HG03565 (cell line): Measurements from ENCODE around the gene BAG2.

Source experiments
- ATAC-seq: cut with Tn5 transposase; IDR thresholded peaks from one replicate; pipeline ENCODE4 v1.9.1; 2021; ENCODE audit warnings: mild to moderate bottlenecking, moderate library complexity; ENCODE audit not compliant: unreplicated experiment

BAG2 gene

DNA sequence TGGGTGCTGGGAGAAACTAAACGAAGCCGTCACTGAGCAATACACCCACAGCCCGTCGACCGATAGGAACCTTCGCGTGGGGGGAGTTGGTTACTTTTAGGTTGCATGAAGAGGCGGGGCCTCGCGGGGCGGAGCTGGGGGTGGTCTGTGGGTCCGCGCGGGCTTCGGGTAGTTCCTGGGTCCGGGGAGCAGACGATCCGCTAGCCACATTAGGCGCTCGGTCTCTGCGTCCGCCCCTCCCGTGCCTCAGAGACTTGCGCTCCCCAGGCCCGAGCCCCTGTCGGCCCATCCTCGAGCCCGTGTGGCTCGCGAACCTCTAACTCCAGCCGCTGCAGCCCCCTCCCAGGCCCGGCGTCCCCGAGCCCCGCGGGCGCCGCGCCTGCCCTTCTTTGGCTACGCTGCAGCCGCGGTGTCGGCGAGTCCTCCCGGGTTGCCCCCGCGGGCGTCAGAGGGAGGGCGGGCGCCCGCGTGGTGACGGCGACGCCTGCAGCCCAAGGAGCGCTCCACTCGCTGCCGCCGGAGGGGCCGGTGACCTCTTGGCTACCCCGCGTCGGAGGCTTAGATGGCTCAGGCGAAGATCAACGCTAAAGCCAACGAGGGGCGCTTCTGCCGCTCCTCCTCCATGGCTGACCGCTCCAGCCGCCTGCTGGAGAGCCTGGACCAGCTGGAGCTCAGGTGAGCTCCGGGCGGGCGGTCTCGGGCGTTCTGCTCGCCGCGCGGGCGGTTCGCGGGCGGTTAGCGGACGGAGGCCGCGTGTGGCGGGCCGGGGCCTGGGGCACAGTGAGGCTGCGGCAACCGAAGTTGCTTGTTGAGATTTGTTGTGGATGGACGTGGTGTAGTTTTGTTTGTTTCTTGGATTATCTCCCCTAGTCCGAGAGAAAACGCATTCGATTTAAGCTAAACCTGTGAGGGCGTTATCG, at the start of gene BAG2:
Gene BAG2 (plus strand): TSS at position 191 of the 920 bp plus-strand sequence. CDS start 372 bp downstream, at position 563.
- peak; percentile 82 for ATAC-seq

DNA sequence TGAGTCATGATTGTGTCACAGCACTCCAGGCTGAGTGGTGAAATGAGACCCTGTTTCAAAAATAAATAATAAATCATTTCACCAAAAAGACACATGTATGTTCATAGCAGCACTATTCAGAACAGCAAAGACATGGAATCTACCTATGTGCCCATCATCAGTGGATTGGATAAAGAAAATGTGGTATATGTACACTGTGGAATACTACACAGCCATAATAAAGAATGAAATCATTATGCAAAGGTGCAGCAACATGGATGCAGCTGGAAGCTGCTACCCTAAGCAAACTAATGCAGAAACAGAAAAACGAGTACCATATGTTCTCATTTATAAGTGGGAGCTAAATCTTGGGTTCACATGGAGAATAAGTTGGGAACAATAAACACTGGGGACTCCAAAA, 49.0 kb upstream of the BAG2 start:
- ATAC-seq, result no peak

DNA sequence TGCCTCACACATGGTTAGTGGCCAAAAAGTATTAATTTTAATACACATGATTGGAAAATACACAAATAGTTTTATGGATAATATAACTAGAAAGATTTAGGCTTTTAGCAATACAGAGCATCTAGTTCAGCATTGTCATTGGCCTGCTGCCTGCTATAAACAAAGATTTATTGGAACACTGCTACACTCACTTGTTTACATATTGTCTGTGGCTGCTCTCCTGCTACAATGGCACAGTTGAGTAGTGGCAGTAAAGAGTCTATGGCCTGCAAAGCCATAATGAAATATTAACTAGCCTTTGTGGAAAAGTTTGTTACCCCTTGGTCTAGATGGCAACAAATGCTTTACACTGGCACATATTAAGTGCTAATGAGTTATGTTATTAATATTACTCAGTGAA, 44.4 kb upstream of the BAG2 start:
- ATAC-seq, result no peak

DNA sequence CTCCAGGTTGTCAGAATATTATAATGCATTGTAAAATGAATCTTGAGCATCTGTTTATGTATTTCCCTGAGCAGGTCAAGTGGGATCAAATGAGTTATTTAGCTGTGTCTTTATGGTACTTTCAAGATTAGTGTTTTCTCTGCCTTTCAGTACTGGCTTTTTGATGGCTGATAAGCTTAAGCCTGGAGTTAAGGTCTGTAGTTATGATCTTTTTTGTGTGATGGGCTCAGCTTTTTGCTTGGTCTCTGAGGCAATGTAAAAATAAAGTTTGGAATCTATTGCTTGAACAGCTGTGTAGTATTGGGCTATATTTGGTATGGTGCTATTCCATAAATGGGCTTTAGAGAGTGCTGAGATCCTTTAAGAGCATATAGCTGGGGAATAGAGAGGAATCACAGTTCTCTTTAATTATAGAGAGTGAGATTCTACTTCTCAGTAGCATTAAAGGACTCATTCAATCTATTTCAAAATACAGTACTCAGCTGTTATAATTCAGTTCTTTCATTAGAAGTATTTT, 41.4 kb upstream of the BAG2 start:
- no peak for ATAC-seq

DNA sequence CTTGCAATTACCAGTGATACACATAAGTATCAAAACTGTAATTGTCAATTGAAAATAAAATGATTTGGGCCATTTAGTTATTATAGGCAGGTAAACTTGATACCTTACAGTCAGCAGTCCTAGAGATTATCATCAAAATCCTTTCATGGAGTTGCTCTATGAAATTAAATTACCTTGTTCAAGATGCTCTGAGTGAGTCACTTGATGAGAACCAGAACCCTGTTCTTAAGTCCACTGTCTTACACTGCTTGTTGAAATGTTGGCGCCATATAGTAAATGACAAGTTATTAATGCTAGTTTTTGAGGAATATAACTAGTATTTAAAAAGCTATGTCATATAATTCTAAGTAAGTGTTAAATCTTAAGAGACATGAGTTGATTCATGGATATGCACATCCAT, 37.2 kb upstream of the BAG2 start:
- no peak for ATAC-seq

DNA sequence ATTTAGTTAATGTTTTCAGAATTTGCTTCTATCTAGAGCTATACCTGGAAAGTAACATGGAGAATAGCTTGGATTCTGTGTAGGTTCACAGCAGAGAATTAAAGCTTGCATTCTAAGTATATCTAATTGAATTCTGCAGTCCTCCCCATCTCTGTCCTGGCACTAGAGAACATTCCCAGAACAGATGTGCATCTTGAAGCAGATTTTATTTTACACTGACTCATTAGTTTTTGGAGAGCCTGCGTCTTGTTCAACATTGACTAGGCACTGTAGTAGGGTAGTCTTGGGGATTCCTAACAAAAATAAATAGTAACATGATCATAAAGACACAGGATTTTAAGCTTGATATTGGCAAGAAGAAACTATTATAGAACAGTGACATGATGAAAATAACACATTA, 36.2 kb upstream of the BAG2 start:
- ATAC-seq, result no peak

DNA sequence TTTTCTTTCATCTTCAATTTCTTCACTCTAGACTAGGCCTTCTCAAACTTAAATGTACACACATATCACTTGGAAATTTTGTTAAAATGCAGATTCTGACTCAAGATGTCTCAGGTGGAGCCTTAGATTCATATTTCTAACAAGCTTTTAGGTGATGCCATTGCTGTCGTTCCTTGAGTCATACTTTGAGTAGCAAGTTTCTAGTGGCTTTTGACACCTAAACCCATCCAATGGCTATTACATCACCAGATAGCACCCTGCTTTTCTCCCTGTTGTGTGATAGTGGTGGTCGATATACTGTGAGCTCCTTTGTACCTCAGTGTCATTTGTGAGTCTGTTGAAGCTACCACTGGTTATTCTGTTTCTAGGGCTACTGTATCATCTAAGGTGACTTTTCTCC, 34.8 kb upstream of the BAG2 start:
- no peak for ATAC-seq

DNA sequence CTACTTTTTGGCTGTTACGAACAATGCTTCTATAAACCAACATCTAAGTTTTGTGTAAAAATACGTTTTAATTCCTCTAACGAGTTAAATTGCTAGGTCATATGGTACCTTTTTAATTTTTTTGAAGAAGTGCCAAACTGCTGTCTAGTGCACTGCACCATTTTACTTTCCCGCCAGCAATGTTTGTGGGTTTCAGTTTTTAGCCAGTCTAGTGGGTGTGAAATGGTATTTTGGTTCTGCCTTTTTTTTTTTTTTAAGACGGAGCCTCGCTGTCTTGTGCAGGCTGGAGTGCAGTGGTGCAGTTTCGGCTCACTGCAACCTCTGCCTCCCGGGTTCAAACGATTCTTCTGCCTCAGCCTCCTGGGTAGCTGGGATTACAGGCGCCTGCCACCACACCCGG, 34.1 kb upstream of the BAG2 start:
- no peak for ATAC-seq

DNA sequence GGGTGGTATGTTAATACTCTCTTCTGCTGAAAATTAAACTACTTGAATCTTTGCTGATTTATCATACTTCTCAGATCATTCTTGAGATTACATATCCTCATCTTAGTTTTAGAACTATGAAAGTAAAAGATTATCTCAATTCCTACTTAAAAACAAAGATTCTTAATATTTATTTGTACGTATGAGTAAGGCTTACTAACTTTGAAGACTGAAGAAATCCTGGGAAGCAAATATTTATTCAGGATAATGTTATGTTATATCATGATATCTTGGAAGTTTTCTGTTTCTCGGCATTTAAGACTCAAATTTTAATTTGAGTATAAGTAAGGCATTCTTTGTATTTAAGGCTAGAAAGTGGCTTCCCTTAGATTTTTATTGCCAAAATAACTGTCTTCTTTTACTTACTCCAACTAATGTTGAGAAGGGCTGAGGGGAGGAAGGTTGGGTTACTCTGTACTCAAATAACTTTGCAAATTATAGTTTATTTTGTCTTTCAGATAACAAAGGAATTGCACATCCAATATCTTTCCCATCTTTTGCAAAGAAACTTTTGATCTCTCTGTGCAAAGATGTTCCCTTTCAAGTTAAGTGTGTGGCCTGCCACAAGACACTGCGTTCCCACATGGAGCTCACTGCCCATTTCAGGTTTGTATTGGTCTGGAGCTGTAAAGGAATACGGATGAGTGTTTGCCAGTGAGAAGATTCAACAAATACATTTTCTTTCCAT, 30.5 kb upstream of the BAG2 start:
- ATAC-seq, result no peak

DNA sequence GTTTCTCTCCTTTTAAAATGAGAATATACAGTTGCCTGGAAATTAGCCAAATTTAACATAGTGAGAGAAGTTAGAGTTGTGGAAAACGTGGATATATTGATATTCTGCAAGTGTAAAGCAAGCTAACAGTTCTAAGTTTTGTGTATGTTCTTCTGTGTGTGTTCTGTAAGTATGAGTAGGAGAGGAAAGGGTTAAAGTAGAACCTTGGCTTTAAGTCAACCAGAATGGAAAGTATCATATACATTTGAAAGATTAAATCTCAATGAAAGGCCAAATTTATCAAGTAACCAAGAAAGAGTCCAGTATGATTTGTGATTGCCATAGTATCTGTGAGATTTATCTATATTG, 30.0 kb upstream of the BAG2 start:
- no peak for ATAC-seq

DNA sequence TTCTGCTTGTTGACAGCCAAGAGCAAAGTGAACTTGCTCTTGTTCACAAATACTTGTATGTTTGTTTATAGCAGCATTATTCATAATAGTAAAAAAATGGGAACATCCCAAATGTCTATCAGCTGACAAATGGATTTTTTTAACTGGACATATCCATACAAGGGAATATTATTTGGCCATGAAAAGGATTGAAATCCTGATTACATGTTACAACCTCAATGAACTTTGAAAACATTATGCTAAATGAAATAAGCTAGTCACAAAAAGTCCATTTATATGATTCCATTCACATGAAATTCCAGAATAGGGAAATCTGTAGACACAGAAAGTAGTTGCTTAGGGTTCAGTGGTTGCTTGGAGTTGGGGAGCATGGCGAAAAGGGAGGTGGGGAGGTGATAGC, 28.4 kb upstream of the BAG2 start:
- ATAC-seq, result no peak

DNA sequence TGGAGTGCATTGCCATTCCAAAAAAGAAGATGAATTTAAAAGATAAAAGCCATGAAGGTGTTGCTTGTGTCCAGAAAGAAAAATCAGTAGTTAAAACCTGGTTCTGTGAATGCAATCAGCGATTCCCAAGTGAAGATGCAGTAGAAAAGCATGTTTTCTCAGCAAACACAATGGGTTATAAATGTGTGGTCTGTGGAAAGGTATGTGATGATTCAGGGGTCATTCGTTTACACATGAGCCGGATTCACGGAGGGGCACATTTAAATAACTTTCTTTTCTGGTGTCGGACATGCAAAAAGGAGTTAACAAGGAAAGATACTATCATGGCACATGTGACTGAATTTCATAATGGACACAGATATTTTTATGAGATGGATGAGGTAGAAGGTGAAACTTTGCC, 24.7 kb upstream of the BAG2 start:
- ATAC-seq, result no peak

DNA sequence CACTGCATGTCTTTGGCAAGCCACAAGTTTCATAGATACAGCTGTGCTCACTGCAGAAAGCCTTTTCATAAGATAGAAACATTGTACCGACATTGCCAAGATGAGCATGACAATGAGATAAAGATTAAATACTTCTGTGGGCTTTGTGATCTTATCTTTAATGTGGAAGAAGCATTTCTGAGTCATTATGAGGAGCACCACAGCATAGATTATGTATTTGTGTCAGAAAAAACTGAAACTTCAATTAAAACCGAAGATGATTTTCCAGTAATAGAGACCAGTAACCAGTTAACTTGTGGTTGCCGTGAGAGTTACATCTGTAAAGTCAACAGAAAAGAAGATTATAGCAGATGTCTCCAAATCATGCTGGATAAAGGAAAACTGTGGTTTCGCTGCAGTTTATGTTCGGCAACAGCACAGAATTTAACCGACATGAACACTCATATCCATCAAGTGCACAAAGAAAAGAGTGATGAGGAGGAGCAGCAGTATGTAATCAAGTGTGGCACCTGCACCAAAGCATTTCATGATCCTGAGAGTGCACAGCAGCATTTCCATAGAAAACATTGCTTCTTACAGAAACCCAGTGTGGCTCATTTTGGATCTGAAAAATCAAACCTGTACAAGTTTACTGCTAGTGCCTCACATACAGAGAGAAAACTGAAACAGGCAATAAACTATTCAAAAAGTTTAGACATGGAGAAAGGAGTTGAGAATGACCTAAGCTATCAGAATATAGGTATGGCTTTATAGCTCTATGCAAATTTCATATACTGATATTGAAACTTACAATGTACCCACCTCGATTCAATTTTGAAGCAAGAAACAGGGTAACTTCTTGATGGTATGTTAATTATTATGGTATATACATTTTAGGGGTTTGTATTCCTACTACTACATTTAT, 23.9 kb upstream of the BAG2 start:
- ATAC-seq, result no peak

DNA sequence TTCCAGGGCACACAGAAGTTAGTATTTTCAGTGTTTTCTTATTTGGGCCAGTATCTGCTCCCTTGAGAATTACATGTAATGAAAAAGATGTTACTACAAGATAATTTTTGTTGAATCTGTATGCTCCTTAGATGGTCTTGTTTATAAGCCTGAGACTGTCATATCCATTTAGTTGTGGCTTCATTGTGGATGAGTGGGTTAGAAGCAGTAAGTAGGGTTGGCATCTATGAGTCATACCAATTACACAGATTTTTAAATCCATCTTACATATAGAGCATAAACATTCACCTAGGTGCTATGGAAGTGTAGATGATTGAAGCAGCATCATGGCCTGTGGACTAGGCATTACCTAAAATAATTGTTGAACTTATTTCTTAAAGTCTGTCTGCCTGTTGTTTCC, 13.5 kb upstream of the BAG2 start:
- ATAC-seq, result no peak

DNA sequence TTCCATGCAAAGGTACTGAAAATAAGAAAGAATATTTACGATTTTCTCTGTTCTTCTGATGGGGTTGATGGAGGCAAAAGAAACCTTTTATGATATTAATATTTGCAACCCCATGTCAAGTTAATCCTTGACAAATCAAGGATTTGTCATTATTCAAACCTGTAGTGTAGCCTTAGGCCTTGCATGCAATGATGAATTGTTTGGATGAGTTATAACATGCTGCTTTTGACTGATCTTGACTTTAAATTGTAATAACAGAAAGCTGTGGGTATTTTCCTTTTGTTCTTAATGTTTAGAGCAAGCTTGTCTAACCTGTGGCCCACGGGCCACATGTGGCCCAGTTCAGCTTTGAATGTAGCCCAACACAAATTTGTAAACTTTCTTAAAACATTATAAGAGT, 13.0 kb upstream of the BAG2 start:
- ATAC-seq, result no peak

DNA sequence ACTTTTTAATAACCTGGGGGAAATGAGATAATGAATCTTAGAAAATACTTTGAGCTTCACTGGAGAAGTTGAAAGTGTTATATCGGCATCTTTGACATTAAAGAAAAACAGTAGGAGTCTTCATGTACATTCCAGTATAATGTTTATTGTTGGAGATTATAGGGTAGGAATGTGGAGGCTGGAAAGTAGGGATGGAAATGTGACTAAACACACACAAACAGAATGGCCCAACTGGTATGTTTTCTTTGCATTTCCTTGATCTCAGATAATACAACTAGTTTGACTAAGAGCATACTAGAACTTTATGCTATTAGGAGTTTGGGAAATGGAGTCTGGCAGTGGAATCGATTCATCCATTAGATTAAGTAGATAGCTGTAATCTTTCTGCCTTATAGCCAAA, 10.1 kb upstream of the BAG2 start:
- no peak for ATAC-seq

DNA sequence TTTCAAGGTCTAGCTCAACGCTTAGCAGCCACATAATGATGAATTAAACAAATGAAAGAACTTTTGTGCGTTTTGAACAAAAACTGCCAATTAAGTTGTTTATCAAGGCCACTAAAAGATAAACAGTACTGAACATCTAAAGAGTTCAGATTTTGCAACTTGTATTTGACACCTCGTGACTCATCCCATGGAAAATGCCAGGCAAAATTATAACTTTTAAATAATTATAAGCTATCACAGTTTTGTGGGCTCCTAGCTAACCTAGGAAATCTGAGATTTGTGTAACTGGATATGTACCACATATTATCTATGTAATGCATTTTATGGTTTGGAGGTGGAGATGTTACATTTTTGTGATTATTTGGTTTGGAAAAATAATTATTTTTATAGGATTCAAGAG, 9.6 kb upstream of the BAG2 start:
- ATAC-seq, result no peak

DNA sequence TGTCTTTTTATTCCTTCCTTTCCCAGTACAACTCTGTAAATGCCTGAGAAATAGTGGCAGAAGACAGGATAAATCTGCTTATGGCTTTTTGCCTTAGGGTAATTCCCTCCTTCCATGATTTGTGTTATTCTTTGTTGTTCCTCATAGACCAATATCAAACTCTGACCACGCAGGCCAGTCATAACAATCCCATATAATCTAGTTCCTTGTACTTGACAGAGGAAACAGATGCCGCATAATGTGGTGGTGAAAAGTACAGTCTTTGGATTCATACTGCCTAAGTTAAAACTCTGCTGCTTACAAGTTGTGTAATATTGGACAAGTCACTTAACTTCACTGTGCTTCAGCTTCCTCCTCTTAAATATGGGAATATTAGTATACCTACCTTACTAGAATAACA, 8.2 kb upstream of the BAG2 start:
- no peak for ATAC-seq

DNA sequence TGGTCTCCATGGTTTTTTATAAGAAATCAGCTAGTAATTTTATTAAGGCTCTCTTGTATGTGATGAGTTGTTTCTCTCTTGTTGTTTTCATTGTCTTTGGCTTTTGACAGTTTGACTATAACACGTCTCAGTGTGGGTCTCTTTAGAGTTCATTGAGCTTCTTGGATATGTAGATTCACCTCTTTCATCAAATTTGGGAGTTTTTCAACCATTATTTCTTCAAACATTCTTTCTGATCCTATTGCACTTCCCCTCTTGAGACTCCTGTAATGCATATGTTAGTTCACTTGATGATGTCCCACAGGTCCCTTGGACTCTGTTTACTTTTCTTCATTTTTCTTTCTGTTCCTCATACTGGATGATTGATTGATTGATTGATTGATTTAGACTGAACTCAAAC, 7.0 kb upstream of the BAG2 start:
- ATAC-seq, result no peak

DNA sequence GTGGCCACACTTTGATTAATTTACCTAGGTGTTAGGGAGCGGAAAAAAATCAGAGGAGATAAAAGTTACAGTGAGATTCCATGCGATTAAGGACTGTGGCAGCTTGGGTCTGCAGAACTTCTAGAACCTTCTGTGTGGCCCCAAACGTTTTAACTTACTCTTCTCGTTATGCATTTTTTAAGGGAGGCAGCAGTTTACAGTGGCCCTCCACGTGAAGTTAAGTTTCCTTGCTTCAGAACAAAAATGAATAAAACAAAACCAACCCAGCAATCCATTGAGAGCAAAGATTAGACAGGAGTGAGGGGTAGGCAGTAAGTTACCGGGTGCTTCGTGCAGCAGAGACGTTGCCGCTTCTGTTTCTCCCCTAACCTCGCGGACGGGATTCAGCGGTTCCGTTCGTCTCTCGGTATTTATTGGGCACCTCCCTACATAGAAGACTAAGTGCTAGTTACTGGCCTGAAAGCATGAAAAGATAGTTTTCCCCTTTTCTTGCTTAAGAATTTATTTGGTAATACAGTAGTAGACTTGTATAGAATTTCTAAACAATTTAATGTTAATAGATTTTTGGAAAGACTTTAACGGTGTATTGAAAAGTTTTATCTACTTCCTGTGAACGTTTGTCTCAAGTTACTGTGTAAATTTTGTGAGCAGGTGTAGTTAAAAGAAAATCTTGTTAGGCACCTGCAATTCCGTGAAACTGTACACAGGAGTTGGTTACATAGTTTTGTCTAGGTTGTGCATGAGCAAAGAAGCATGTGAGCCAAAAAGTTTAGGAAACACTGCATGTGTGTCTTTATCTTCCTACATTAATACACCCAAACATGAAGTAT, 1.1 kb downstream of the BAG2 start:
- ATAC-seq, result no peak
